Tibial nerve (tissue), 4 donors: ENCODE measurements around the gene HRAS. TPM values are rescaled to one million over a fixed set of nuclear protein-coding genes. Genes with fewer than 3 reads are reported as not detected.
"Not testable (repeated sequence)": the region's sequence is repeated elsewhere in the genome, so short reads cannot be mapped to it uniquely, and the experiment has no call there.

ENCODE experiments used
- DNase-seq, 2 donors: peaks; one replicate each; pipeline ENCODE4 v3.0.0-alpha.2; 2019; ENCODE audit warnings: low spot score in 2 of 2
- H3K27ac ChIP-seq, 4 donors: fragments of 200-600 bp; sonication (generic) in 3 of 4; one replicate each; pipeline ENCODE4 v1.5.1; 2017 to 2019; ENCODE audit warnings: mild to moderate bottlenecking in 1 of 4
- H3K27me3 ChIP-seq, 2 donors: fragments of 200-600 bp; sonication (generic) in 1 of 2; one replicate each; pipeline versions ENCODE4 v1.5.1 to v1.6.0; 2017 to 2019
- H3K36me3 ChIP-seq, 3 donors: fragments of 200-600 bp; sonication (generic); one replicate each; pipeline ENCODE4 v1.5.1; 2018 to 2019
- H3K4me1 ChIP-seq, 4 donors: fragments of 200-600 bp; sonication (generic) in 3 of 4; one replicate each; pipeline ENCODE4 v1.5.1; 2017 to 2019
- H3K4me3 ChIP-seq, 4 donors: fragments of 200-600 bp; sonication (generic) in 3 of 4; one replicate each; pipeline ENCODE4 v1.5.1; 2017 to 2019; ENCODE audit warnings: mild to moderate bottlenecking in 1 of 4, moderate library complexity in 1 of 4
- H3K9me3 ChIP-seq, 4 donors: fragments of 200-600 bp; sonication (generic) in 3 of 4; one replicate each; pipeline ENCODE4 v1.5.1; 2017 to 2019
- EP300 ChIP-seq, 2 donors: sonication (generic); formaldehyde crosslinking; IDR thresholded peaks; one replicate each; pipeline ENCODE4 v1.6.1; 2017; ENCODE audit warnings: antibody characterized with exemption in 2 of 2, mild to moderate bottlenecking in 1 of 2
- POLR2A ChIP-seq, 2 donors: fragments of 450-650 bp; IDR thresholded peaks; one replicate each; pipeline ENCODE4 v1.6.1; 2017; ENCODE audit warnings: antibody characterized with exemption in 2 of 2, mild to moderate bottlenecking in 2 of 2, moderate library complexity in 2 of 2
- WGBS, 2 donors: methylation state at CpG; one replicate each; pipeline ENCODE4 v1.1.5; 2018; 5-methylcytosine and 5-hydroxymethylcytosine counted together
- total RNA-seq, 4 donors: library from RNA; depleted of rRNA; stranded (reverse); fragments of >200 nt; gene quantifications; one replicate each; pipeline ENCODE4 v1.1.0, GENCODE V29; 2016
- TF ChIP-seq, protein P1 (sequence below), 5 experiments: fragments of 200-600 bp in 3 of 5; fragments of 450-650 bp in 2 of 5; sonication (generic) in 3 of 5; IDR thresholded peaks; one replicate each; pipeline ENCODE4 v1.5.1; 2016 to 2019; ENCODE audit warnings: antibody characterized with exemption in 5 of 5, mild to moderate bottlenecking in 3 of 5, moderate library complexity in 2 of 5

The HRAS gene
- total RNA-seq, 4 donors from 2014 or later, result 64.3 to 71.1 (median 68.1) TPM

DNA sequence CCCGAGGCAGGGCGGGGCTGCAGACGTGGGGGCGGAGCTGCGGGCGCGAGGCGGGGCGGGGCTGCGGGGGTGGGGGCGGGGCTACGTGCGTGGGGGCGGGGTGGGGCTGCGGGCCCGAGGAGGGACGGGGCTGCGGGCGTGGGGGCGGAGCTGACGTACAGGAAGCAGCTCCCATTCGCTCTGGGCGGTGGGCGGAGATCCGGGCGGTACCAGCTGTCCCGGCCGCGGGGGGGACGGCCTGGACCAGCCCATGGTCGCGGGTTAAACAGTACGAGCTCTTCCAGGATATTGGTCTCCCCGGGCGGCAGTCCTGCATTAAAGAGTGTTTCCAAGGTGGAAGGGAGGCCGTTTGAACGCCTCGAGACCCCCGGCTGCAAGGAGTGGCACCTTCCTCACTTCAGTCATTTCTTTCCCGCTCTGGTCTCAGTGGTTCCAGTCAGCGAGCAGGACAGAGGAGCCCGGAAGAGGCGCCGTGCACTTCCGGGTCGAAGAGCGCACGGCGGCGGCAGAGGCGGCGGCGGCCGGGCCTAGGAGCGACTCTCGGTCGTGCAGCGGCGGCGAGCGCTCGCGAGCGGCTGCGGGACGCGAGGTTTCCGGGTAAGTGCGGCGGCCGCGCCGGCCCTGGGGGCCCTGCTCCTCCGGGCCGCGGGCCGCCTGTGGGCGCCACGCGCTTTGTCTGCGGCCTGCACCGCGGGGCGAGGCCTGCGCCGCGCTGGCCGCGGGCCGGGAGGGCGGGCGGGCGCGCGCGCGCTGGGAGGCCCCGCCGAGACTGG is 40.8 kb upstream of the HRAS start, which contains the start of gene PHRF1:
Gene PHRF1 (plus strand): TSS at position 475 of the 773 bp plus-strand sequence. CDS start 5,043 bp downstream, outside the sequence.
- peak within 1 kb of the TSS; percentile 58 to 97 (median 88) for H3K4me3 ChIP-seq
- peaks cover 0 to 55% (median 37%) of the 10 kb centered on the region in 4 donors for H3K4me1 ChIP-seq
- no peaks in the 10 kb centered on the region for H3K9me3 ChIP-seq
- H3K27ac ChIP-seq, result peak within 1 kb of the TSS; percentile 81 to 96 (median 86)
- TF ChIP-seq, protein P1, sequence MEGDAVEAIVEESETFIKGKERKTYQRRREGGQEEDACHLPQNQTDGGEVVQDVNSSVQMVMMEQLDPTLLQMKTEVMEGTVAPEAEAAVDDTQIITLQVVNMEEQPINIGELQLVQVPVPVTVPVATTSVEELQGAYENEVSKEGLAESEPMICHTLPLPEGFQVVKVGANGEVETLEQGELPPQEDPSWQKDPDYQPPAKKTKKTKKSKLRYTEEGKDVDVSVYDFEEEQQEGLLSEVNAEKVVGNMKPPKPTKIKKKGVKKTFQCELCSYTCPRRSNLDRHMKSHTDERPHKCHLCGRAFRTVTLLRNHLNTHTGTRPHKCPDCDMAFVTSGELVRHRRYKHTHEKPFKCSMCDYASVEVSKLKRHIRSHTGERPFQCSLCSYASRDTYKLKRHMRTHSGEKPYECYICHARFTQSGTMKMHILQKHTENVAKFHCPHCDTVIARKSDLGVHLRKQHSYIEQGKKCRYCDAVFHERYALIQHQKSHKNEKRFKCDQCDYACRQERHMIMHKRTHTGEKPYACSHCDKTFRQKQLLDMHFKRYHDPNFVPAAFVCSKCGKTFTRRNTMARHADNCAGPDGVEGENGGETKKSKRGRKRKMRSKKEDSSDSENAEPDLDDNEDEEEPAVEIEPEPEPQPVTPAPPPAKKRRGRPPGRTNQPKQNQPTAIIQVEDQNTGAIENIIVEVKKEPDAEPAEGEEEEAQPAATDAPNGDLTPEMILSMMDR (IDR thresholded peaks at IDR 0.05), result peak in 2 of 5 experiments; percentile 37 to 67
- TF ChIP-seq POLR2A (IDR thresholded peaks at IDR 0.05), result peak; percentile 42 to 76
- peak; percentile 85 to 90 for TF ChIP-seq EP300 (IDR thresholded peaks at IDR 0.05)
- H3K27me3 ChIP-seq, result no peaks in the 10 kb centered on the region
- WGBS, 2 donors, result 0 to 1% methylated on average over 15 to 26 of the region's 99 CpGs
- peaks cover 0 to 4% (median 0%) of the 10 kb centered on the region in 3 donors for H3K36me3 ChIP-seq
- DNase-seq, result peak; percentile 87 to 92

DNA sequence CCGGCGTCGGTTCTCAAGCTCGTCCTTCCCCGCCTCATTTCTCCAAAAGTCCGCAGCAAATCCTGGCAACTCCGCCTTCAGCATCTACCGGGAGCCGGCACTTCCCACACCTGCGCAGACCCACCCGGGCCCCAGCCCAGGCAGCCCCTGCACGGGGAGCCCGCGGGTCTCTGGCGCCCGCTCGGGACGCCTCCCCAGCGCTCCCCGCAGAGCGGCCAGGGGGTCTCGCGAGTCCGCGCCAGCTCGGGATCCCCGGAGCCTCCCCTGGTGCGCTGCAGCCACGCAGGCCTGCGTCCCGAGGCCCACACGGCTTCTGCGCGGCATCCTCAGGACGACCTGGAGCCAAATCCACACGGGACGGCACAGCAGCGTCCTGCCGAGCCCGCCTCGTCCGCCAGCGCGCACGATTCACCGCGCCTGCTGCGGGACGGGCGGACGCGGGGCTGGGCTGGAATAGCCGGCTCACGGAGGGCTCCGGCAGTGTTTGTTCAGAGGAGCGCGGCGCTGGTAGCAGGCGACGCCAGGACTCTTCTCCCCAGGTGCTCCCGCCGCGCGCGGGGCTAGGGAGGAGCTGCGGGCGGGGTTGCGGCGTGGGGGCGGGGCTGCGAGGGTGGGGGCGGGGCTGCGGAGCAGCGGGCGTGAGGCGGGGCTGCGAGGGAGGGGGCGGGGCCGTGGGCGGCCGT is 40.1 kb upstream of the HRAS start:
- TF ChIP-seq POLR2A (IDR thresholded peaks at IDR 0.05) (peak in 1 of 2 donors; percentile 36), EP300 (IDR thresholded peaks at IDR 0.05) (no peak)
- TF ChIP-seq, protein P1 (IDR thresholded peaks at IDR 0.05), result no peak
- Histone ChIP-seq H3K4me3 (peak overlapping the region; percentile 43 to 96 (median 81)), H3K9me3 (no peaks in the 10 kb centered on the region), H3K27ac (peak overlapping the region; percentile 21 to 85 (median 70)), H3K36me3 (peaks cover 0 to 4% (median 0%) of the 10 kb centered on the region in 3 donors), H3K27me3 (no peaks in the 10 kb centered on the region), H3K4me1 (peaks cover 0 to 50% (median 36%) of the 10 kb centered on the region in 4 donors)
- 2 to 3% methylated on average over 11 to 44 of the region's 81 CpGs for WGBS, 2 donors
- DNase-seq, result no peak

DNA sequence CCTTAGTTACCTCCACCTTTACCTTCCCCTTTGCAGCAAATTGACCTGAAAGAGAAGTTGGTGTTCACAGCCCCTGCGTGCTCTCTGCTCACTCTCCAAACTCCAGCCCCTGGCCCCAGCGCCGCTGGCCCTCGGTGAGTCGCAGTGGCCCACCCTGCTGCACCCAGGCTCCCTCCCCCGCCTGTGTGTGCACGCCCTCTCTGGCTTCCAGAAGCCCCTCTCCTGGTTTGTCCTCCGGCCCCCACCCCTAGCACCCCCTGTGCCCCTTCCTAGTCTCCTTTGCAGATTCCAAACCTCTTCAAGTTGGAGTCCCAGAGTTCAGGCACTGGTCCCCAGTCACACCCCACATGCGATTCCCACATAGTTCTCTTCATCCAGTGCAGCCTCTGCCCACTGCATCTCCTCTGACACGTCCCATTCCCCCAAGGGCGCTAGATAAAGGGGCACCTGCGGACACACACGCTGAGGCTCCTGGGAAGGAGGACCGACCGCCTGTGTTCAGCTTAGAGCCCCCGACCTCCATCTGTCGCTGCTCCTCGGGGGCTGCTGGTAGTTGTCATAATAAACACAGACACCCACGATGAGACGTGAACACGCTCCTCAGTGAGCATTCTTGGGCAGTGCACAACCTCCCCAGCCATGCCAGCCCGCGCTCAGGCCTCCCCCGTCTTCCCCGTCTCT is 39.4 kb upstream of the HRAS start:
- H3K27ac ChIP-seq, result peak overlapping the region in 2 of 4 donors; percentile 74 to 85
- no peak for TF ChIP-seq POLR2A (IDR thresholded peaks at IDR 0.05)
- no peak for TF ChIP-seq EP300 (IDR thresholded peaks at IDR 0.05)
- TF ChIP-seq, protein P1 (IDR thresholded peaks at IDR 0.05), result no peak
- H3K27me3 ChIP-seq, result no peaks in the 10 kb centered on the region
- DNase-seq, result no peak
- peak overlapping the region; percentile 43 to 96 (median 81) for H3K4me3 ChIP-seq
- 28 to 30% methylated on average over 25 of the region's 25 CpGs for WGBS, 2 donors
- peaks cover 0 to 43% (median 32%) of the 10 kb centered on the region in 4 donors for H3K4me1 ChIP-seq
- peaks cover 0 to 4% (median 0%) of the 10 kb centered on the region in 3 donors for H3K36me3 ChIP-seq
- H3K9me3 ChIP-seq, result no peaks in the 10 kb centered on the region

DNA sequence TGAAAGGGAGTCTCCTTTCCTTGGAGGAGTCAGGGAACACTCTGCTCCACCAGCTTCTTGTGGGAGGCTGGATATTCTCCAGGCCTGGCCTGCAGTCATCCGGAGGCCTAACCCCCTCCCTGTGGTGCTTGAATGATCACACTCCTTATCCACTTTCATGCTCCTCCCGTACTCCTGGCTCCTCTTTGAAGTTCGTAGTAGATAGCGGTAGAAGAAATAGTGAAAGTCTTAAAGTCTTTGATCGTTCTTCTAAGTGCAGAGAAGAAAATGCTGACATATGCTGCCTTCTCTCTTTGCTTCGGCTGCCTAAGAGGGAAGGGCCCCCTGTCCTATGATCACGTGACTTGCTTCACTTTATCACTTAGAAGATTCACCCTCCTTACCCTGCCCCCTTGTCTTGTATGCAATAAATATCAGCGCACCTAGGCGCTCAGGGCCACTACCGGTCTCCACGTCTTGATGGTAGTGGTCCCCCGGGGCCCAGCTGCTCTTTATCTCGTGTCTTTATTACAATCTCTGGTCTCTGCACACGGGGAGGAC is 38.7 kb upstream of the HRAS start:
- DNase-seq, H3K9me3 ChIP-seq, H3K4me3 ChIP-seq, H3K36me3 ChIP-seq, H3K27me3 ChIP-seq: not testable (repeated sequence)
- Histone ChIP-seq H3K27ac (peak overlapping the region in 2 of 4 donors; percentile 69 to 85), H3K4me1 (peaks cover 0 to 43% (median 31%) of the 10 kb centered on the region in 4 donors)
- WGBS, 2 donors, result 55 to 57% methylated on average over 13 to 14 of the region's 14 CpGs

DNA sequence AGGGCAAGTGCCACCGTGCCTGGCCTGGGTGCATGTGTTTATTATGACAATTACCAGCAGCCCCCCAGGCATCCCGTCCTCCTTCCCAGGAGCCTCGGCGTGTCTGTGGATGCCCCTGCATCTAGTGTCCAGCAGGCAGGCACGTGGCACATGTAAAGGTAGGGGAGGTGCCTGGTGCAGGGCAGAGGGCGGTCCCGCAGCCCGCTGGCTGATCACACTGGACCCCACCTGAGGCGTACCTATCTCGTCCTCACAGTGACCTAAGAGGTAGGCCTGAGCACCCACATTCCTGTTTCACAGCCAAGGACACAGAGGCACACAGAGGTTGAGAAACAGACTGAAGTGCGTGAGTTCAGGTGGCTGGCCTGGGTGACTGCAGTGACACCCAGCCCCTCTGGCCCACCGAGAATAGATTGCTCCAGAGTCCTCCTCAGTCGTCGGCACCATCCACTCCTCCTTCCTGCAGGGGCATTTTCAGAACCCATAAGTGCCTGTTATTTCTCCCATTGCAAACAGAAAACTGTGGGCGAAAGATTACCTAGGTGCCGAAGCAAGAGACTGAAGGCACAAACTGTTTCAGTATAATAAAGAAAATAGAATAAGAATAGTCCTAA is 37.9 kb upstream of the HRAS start:
- no peak for DNase-seq
- Histone ChIP-seq H3K36me3 (peaks cover 0 to under 1% (median 0%) of the 10 kb centered on the region in 3 donors), H3K4me1 (peaks cover 0 to 38% (median 25%) of the 10 kb centered on the region in 4 donors), H3K27ac (peak overlapping the region in 1 of 4 donors; percentile 2), H3K4me3 (no peak overlapping the region), H3K27me3 (no peaks in the 10 kb centered on the region), H3K9me3 (no peaks in the 10 kb centered on the region)
- TF ChIP-seq, protein P1 (IDR thresholded peaks at IDR 0.05), result no peak
- no peak for TF ChIP-seq EP300 (IDR thresholded peaks at IDR 0.05)
- no peak for TF ChIP-seq POLR2A (IDR thresholded peaks at IDR 0.05)
- WGBS, 2 donors, result 92 to 93% methylated on average over 15 to 16 of the region's 16 CpGs
